IMR-90 (cell line): ENCODE measurements around the gene WIPF1. TPM values are rescaled to one million over a fixed set of nuclear protein-coding genes. Genes with fewer than 3 reads are reported as not detected.

Experiments
- ATAC-seq: fragments of 200-7000 bp; cut with Tn5 transposase; 2 replicates; pipeline ENCODE4 v1.9.1; 2020; ENCODE audit warnings: low read depth, mild to moderate bottlenecking, moderate library complexity
- BruUV-seq: library from RNA; stranded (reverse); fragments of 400-500 nt; replicated peaks from 2 replicates; lab custom pipeline; 2021; lab: Mats Ljungman, UMichigan
- CTCF ChIA-PET: fragments of 300-600 bp; formaldehyde crosslinking; extraction: SDS; loops from one replicate; lab custom pipeline; 2021; ENCODE audit warnings: antibody characterized with exemption; lab: Yijun Ruan, JAX
- POLR2A ChIA-PET: fragments of 300-600 bp; sonication (Branson Sonifier 250); formaldehyde crosslinking; loops from one replicate; lab custom pipeline; 2022; ENCODE audit warnings: antibody characterized with exemption; ENCODE audit not compliant: unreplicated experiment; lab: Charles Lee
- DNase-seq: peaks from one replicate; pipeline ENCODE4 v3.0.0; 2013
- H2AFZ ChIP-seq: replicated peaks from 2 replicates; pipeline ENCODE3; 2013; ENCODE audit warnings: low read length, mild to moderate bottlenecking; ENCODE audit not compliant: poor library complexity
- H2AK5ac ChIP-seq: 2 replicates; pipeline ENCODE4 v1.6.1; 2013; ENCODE audit warnings: low read depth, low read length, inconsistent platforms
- H2AK9ac ChIP-seq: replicated peaks from 2 replicates; pipeline ENCODE3; 2013; ENCODE audit warnings: mild to moderate bottlenecking, low read depth, low read length, moderate library complexity; ENCODE audit not compliant: poor library complexity
- H2BK120ac ChIP-seq: 2 replicates; pipeline ENCODE4 v1.6.1; 2013; ENCODE audit warnings: low read depth, low read length, inconsistent platforms
- H2BK15ac ChIP-seq: 3 replicates; pipeline ENCODE4 v1.6.1; 2013; ENCODE audit warnings: low read depth, low read length, inconsistent platforms
- H2BK20ac ChIP-seq: 2 replicates; pipeline ENCODE4 v1.6.1; 2013; ENCODE audit warnings: low read depth, mild to moderate bottlenecking, inconsistent platforms, low read length, moderate library complexity
- H2BK5ac ChIP-seq: 2 replicates; pipeline ENCODE4 v1.6.1; 2013; ENCODE audit warnings: mild to moderate bottlenecking, low read depth, low read length, inconsistent platforms; ENCODE audit not compliant: poor library complexity, severe bottlenecking
- H3K14ac ChIP-seq: replicated peaks from 2 replicates; pipeline ENCODE4 v1.6.1; 2013; ENCODE audit warnings: low read depth, low read length, inconsistent platforms
- H3K18ac ChIP-seq: 2 replicates; pipeline ENCODE4 v1.6.1; 2013; ENCODE audit warnings: low read depth, low read length, control low read depth
- H3K23ac ChIP-seq: 2 replicates; pipeline ENCODE4 v1.6.1; 2013; ENCODE audit warnings: low read depth, low read length, inconsistent platforms
- H3K27ac ChIP-seq: 2 replicates; pipeline ENCODE4 v1.5.1; 2013; ENCODE audit warnings: mild to moderate bottlenecking, control low read depth, low read length; ENCODE audit not compliant: insufficient read depth
- H3K27me3 ChIP-seq: 2 replicates; pipeline ENCODE4 v1.6.1; 2013; ENCODE audit warnings: low read length; ENCODE audit not compliant: control insufficient read depth, insufficient read depth
- H3K36me3 ChIP-seq: 2 replicates; pipeline ENCODE4 v1.6.1; 2013; ENCODE audit warnings: low read length, mixed read lengths; ENCODE audit not compliant: control insufficient read depth, insufficient read depth
- H3K4ac ChIP-seq: 2 replicates; pipeline ENCODE4 v1.6.1; 2013; ENCODE audit warnings: low read depth, low read length, inconsistent platforms
- H3K4me1 ChIP-seq: 2 replicates; pipeline ENCODE4 v1.6.1; 2013; ENCODE audit warnings: low read length, mixed read lengths; ENCODE audit not compliant: control insufficient read depth, insufficient read depth
- H3K4me2 ChIP-seq: 2 replicates; pipeline ENCODE4 v1.6.1; 2013; ENCODE audit warnings: low read depth, mild to moderate bottlenecking, control low read depth, low read length, moderate library complexity
- H3K4me3 ChIP-seq: 2 replicates; pipeline ENCODE4 v1.5.1; 2013; ENCODE audit warnings: low read depth, mild to moderate bottlenecking, control low read depth, low read length, moderate library complexity; ENCODE audit not compliant: insufficient read depth
- H3K56ac ChIP-seq: 2 replicates; pipeline ENCODE4 v1.6.1; 2013; ENCODE audit warnings: low read length, inconsistent platforms; ENCODE audit not compliant: insufficient read depth; ENCODE audit errors: extremely low read depth
- H3K79me1 ChIP-seq, 2 experiments: 2 replicates each; pipeline ENCODE4 v1.6.1; 2013; ENCODE audit warnings: low read length in 2 of 2, inconsistent platforms in 1 of 2, low read depth in 1 of 2
- H3K9ac ChIP-seq: 2 replicates; pipeline ENCODE4 v1.6.1; 2013; ENCODE audit warnings: low read depth, low read length, control low read depth
- H3K9me1 ChIP-seq: 2 replicates; pipeline ENCODE4 v1.6.1; 2013; ENCODE audit warnings: low read length, inconsistent platforms; ENCODE audit not compliant: insufficient read depth
- H3K9me3 ChIP-seq: 2 replicates; pipeline ENCODE4 v1.6.1; 2013; ENCODE audit warnings: low read length; ENCODE audit not compliant: control insufficient read depth, insufficient read depth
- H4K20me1 ChIP-seq: 2 replicates; pipeline ENCODE4 v1.6.1; 2013; ENCODE audit warnings: low read length, inconsistent platforms; ENCODE audit not compliant: insufficient read depth
- H4K5ac ChIP-seq: 2 replicates; pipeline ENCODE4 v1.6.1; 2013; ENCODE audit warnings: mild to moderate bottlenecking, low read depth, low read length, control low read depth
- H4K8ac ChIP-seq, 2 experiments: 2 replicates each; pipeline ENCODE4 v1.6.1; 2013; ENCODE audit warnings: low read depth in 2 of 2, low read length in 2 of 2, control low read depth in 1 of 2, inconsistent platforms in 1 of 2
- H4K91ac ChIP-seq: 2 replicates; pipeline ENCODE4 v1.6.1; 2013; ENCODE audit warnings: low read depth, low read length, inconsistent platforms; ENCODE audit not compliant: insufficient read depth
- BHLHE40 ChIP-seq: fragments of 150-350 bp; IDR thresholded peaks from 2 replicates; pipeline ENCODE4 v1.6.1; 2016; ENCODE audit warnings: mild to moderate bottlenecking, low read depth, low read length
- CEBPB ChIP-seq: IDR thresholded peaks from 2 replicates; pipeline ENCODE4 v1.6.1; 2012; ENCODE audit warnings: low read depth, low read length, improper control_type of control experiment
- CHD1 ChIP-seq: IDR thresholded peaks from 2 replicates; pipeline ENCODE4 v1.6.1; 2012; ENCODE audit warnings: low read depth, low read length, improper control_type of control experiment
- FOS ChIP-seq: fragments of 150-350 bp; IDR thresholded peaks from 2 replicates; pipeline ENCODE4 v1.6.1; 2016; ENCODE audit warnings: low read depth, low read length
- MAFK ChIP-seq: IDR thresholded peaks from 2 replicates; pipeline ENCODE4 v1.6.1; 2012; ENCODE audit warnings: low read depth, low read length, improper control_type of control experiment
- MAZ ChIP-seq: IDR thresholded peaks from 2 replicates; pipeline ENCODE4 v1.6.1; 2012; ENCODE audit warnings: low read depth, mild to moderate bottlenecking, low read length, improper control_type of control experiment, moderate library complexity, borderline replicate concordance
- MXI1 ChIP-seq: IDR thresholded peaks from 2 replicates; pipeline ENCODE4 v1.6.1; 2012; ENCODE audit warnings: low read depth, mild to moderate bottlenecking, low read length, moderate library complexity, borderline replicate concordance
- NFE2L2 ChIP-seq: fragments of 150-350 bp; IDR thresholded peaks from 2 replicates; pipeline ENCODE4 v1.6.1; 2016; ENCODE audit warnings: low read depth, mild to moderate bottlenecking, low read length
- POLR2A ChIP-seq: IDR thresholded peaks from 2 replicates; pipeline ENCODE4 v1.6.1; 2012; ENCODE audit warnings: mild to moderate bottlenecking, low read depth, low read length
- RAD21 ChIP-seq: IDR thresholded peaks from 2 replicates; pipeline ENCODE4 v1.6.1; 2012; ENCODE audit warnings: low read length, improper control_type of control experiment
- RCOR1 ChIP-seq: IDR thresholded peaks from 2 replicates; pipeline ENCODE4 v1.6.1; 2012; ENCODE audit warnings: mild to moderate bottlenecking, low read length, improper control_type of control experiment; ENCODE audit not compliant: insufficient replicate concordance
- RFX5 ChIP-seq: IDR thresholded peaks from 2 replicates; pipeline ENCODE4 v1.8.0; 2012; ENCODE audit warnings: low read depth, mild to moderate bottlenecking, low read length, moderate library complexity
- SMC3 ChIP-seq: fragments of 150-350 bp; IDR thresholded peaks from 2 replicates; pipeline ENCODE4 v1.6.1; 2016; ENCODE audit warnings: low read depth, mild to moderate bottlenecking, antibody characterized with exemption, low read length, moderate library complexity
- WGBS, 2 experiments: methylation state at CpG; one replicate each; pipeline versions ENCODE4 v1.1.5 to v1.1.7; 2013; ENCODE audit warnings: missing lambda C conversion rate in 2 of 2; ENCODE audit not compliant: insufficient read length in 1 of 2; ENCODE audit errors: extremely low coverage in 2 of 2; 5-methylcytosine and 5-hydroxymethylcytosine counted together
- dilution Hi-C: fragments of 300-500 bp; cut with HindIII; formaldehyde crosslinking; loops from one replicate; pipeline ENCODE4 v1.14.3; 2018; ENCODE audit warnings: low sequenced_read_pairs; ENCODE audit not compliant: unreplicated experiment
- in situ Hi-C: fragments of 300-500 bp; cut with MboI; formaldehyde crosslinking; loops from 3 replicates; pipeline ENCODE4 v1.14.3; 2019; ENCODE audit warnings: low sequenced_read_pairs, inconsistent platforms, mixed read lengths
- intact Hi-C: fragments of 100-400 bp; cut with micrococcal nuclease; formaldehyde crosslinking; loops from 2 replicates; pipeline ENCODE4 v1.10.0; 2022
- polyA plus RNA-seq, 3 experiments: library from polyadenylated mRNA; depleted of rRNA; stranded (reverse); fragments of >200 nt; gene quantifications; 2 replicates each; pipeline ENCODE4 v1.2.3, GENCODE V29; 2012; ENCODE audit warnings: low replicate concordance in 1 of 3
- total RNA-seq: library from RNA; depleted of rRNA; stranded (reverse); fragments of >200 nt; gene quantifications from 2 replicates; pipeline ENCODE4 v1.2.3, GENCODE V29; 2012
- TF ChIP-seq, protein P1 (sequence below): conservative IDR thresholded peaks from 2 replicates; pipeline ENCODE4 v1.5.1; 2012; ENCODE audit warnings: mild to moderate bottlenecking, low read depth, low read length, improper control_type of control experiment
- TF ChIP-seq, protein P2 (sequence below): fragments of 150-350 bp; IDR thresholded peaks from 2 replicates; pipeline ENCODE4 v1.6.1; 2016; ENCODE audit warnings: low read depth, mild to moderate bottlenecking, low read length, moderate library complexity, borderline replicate concordance
- TF ChIP-seq, protein P3 (sequence below): fragments of 150-350 bp; IDR thresholded peaks from 2 replicates; pipeline ENCODE4 v1.6.1; 2017; ENCODE audit warnings: mild to moderate bottlenecking, antibody characterized with exemption, low read length, low read depth

WIPF1 gene
- total and polyA plus RNA-seq, 2 of the 4 experiments (the other 2 are of a cell fraction) = 2.7 to 13.5 TPM

GRCh38 chr2:174554529-174555150, 43.0 kb downstream of the WIPF1 start:
- no peaks in the 10 kb centered on the region for H3K79me1 ChIP-seq
- WGBS, 2 experiments = no CpG with 5 or more reads among the region's 4 CpGs
- no peak overlapping the region for H3K14ac ChIP-seq
- H3K18ac ChIP-seq = no peak overlapping the region
- dilution Hi-C loops (no loop called here), in situ Hi-C loops (no loop called here), intact Hi-C loops (no loop called here)
- no peak overlapping the region for H2BK5ac ChIP-seq
- no peak overlapping the region for H3K56ac ChIP-seq
- H3K27ac ChIP-seq = no peak overlapping the region
- no peak overlapping the region for H4K8ac ChIP-seq
- no peaks in the 10 kb centered on the region for H3K4me1 ChIP-seq
- H4K20me1 ChIP-seq = no peaks in the 10 kb centered on the region
- no peak overlapping the region for H2AK9ac ChIP-seq
- H3K4me2 ChIP-seq = no peak overlapping the region
- no peak overlapping the region for H2BK120ac ChIP-seq
- no peak overlapping the region for H4K5ac ChIP-seq
- no peak overlapping the region for H3K4me3 ChIP-seq
- H2AFZ ChIP-seq = no peak overlapping the region
- H2BK15ac ChIP-seq = no peak overlapping the region
- no peaks in the 10 kb centered on the region for H3K9me1 ChIP-seq
- no peak overlapping the region for H3K4ac ChIP-seq
- H3K36me3 ChIP-seq = no peaks in the 10 kb centered on the region
- no peak for TF ChIP-seq CEBPB
- TF ChIP-seq POLR2A = no peak
- TF ChIP-seq, protein P1, sequence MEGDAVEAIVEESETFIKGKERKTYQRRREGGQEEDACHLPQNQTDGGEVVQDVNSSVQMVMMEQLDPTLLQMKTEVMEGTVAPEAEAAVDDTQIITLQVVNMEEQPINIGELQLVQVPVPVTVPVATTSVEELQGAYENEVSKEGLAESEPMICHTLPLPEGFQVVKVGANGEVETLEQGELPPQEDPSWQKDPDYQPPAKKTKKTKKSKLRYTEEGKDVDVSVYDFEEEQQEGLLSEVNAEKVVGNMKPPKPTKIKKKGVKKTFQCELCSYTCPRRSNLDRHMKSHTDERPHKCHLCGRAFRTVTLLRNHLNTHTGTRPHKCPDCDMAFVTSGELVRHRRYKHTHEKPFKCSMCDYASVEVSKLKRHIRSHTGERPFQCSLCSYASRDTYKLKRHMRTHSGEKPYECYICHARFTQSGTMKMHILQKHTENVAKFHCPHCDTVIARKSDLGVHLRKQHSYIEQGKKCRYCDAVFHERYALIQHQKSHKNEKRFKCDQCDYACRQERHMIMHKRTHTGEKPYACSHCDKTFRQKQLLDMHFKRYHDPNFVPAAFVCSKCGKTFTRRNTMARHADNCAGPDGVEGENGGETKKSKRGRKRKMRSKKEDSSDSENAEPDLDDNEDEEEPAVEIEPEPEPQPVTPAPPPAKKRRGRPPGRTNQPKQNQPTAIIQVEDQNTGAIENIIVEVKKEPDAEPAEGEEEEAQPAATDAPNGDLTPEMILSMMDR = no peak
- no peak for TF ChIP-seq MAFK
- TF ChIP-seq NFE2L2 = no peak
- no peak for TF ChIP-seq BHLHE40
- TF ChIP-seq FOS = no peak
- TF ChIP-seq MXI1 = no peak
- no peak for TF ChIP-seq RAD21
- TF ChIP-seq RFX5 = no peak
- TF ChIP-seq SMC3 = no peak
- TF ChIP-seq, protein P2, sequence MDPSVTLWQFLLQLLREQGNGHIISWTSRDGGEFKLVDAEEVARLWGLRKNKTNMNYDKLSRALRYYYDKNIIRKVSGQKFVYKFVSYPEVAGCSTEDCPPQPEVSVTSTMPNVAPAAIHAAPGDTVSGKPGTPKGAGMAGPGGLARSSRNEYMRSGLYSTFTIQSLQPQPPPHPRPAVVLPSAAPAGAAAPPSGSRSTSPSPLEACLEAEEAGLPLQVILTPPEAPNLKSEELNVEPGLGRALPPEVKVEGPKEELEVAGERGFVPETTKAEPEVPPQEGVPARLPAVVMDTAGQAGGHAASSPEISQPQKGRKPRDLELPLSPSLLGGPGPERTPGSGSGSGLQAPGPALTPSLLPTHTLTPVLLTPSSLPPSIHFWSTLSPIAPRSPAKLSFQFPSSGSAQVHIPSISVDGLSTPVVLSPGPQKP = no peak
- TF ChIP-seq, protein P3, sequence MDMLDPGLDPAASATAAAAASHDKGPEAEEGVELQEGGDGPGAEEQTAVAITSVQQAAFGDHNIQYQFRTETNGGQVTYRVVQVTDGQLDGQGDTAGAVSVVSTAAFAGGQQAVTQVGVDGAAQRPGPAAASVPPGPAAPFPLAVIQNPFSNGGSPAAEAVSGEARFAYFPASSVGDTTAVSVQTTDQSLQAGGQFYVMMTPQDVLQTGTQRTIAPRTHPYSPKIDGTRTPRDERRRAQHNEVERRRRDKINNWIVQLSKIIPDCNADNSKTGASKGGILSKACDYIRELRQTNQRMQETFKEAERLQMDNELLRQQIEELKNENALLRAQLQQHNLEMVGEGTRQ = no peak
- TF ChIP-seq CHD1 = no peak
- TF ChIP-seq RCOR1 = no peak
- TF ChIP-seq MAZ = no peak
- H3K23ac ChIP-seq = no peak overlapping the region
- H3K9ac ChIP-seq = no peak overlapping the region
- no peak for ATAC-seq
- no peaks in the 10 kb centered on the region for H3K27me3 ChIP-seq
- H3K9me3 ChIP-seq = no peaks in the 10 kb centered on the region
- CTCF ChIA-PET = interaction anchor here (1.4 kb wide), 1 partner anchor 8 kb away, joined by 7 read pairs; no protein-coding TSS in a partner anchor
- H2AK5ac ChIP-seq = no peak overlapping the region
- no peak overlapping the region for H4K91ac ChIP-seq
- DNase-seq = no peak
- no peak overlapping the region for H2BK20ac ChIP-seq
- POLR2A ChIA-PET = no interaction called here
- BruUV-seq = no TSS peak
